Iris pigment epithelial cell (primary cell): ENCODE results near the gene MAFG.

Experiments
- DNase-seq: peaks from one replicate; pipeline ENCODE4 v3.0.0-alpha.2; 2011; ENCODE audit warnings: low read depth

The MAFG gene

GRCh38 chr17:81909966-81910839 lies 17.3 kb downstream of the MAFG start:
- DNase-seq = no peak

- DNase-seq = no peak
These were observed 18.3 kb downstream of the MAFG start for GRCh38 chr17:81909231-81909630.

GRCh38 chr17:81908793-81909192 lies 18.7 kb downstream of the MAFG start:
- DNase-seq = no peak

GRCh38 chr17:81907219-81908145 lies 20.1 kb downstream of the MAFG start:
- DNase-seq = no peak

GRCh38 chr17:81906476-81907218 lies 20.9 kb downstream of the MAFG start:
- DNase-seq = no peak

- DNase-seq = no peak
These were observed 21.5 kb downstream of the MAFG start for GRCh38 chr17:81905993-81906392.

- DNase-seq = no peak
These were observed 22.1 kb downstream of the MAFG start for GRCh38 chr17:81905424-81905875.

GRCh38 chr17:81904600-81905423 lies 22.7 kb downstream of the MAFG start:
- no peak for DNase-seq

GRCh38 chr17:81903896-81904599 lies 23.5 kb downstream of the MAFG start:
- no peak for DNase-seq

- no peak for DNase-seq
These were observed 24.1 kb downstream of the MAFG start for GRCh38 chr17:81903415-81903831.

- DNase-seq = no peak
These were observed 24.7 kb downstream of the MAFG start for GRCh38 chr17:81902653-81903414.

GRCh38 chr17:81902023-81902652 lies 25.4 kb downstream of the MAFG start, which contains the start of gene NPB:
NPB (plus strand) TSS chr17:81902238; CDS start chr17:81902278, 40 bp downstream.
- DNase-seq = no peak

GRCh38 chr17:81901167-81902022 lies 26.1 kb downstream of the MAFG start:
- no peak for DNase-seq

- no peak for DNase-seq
These were observed 27.2 kb downstream of the MAFG start for GRCh38 chr17:81900181-81900820.

- DNase-seq = no peak
These were observed 27.9 kb downstream of the MAFG start for GRCh38 chr17:81899514-81900166.

GRCh38 chr17:81898885-81899284 lies 28.6 kb downstream of the MAFG start:
- DNase-seq = no peak
